ENCODE data around the gene SLC22A23. TPM values are rescaled to one million over a fixed set of nuclear protein-coding genes. Genes with fewer than 3 reads are reported as not detected.

The SLC22A23 gene
- total RNA-seq, 1 experiment from 2014 or later = 6.8 TPM

GRCh38 chr6:3466488-3467219, 9.8 kb upstream of the SLC22A23 start:
- no peak overlapping the region for H3T11ph ChIP-seq (ENCODE audit: low read length)
- H2BK12ac ChIP-seq (ENCODE audit: insufficient read length, low read depth, low read length) = no peak overlapping the region
- H3K23ac ChIP-seq (ENCODE audit: insufficient read length, low read depth, low read length) = no peak overlapping the region
- H2BK5ac ChIP-seq (ENCODE audit: insufficient read length, low read length) = no peak overlapping the region
- no peak overlapping the region for H2BK20ac ChIP-seq (ENCODE audit: low read depth, low read length, poor library complexity, severe bottlenecking)
- peaks cover 3 to 4% of the 10 kb centered on the region in 2 experiments; a peak in 3 of 5 replicates for H3K9me3 Mint-ChIP-seq
- H3K23me2 ChIP-seq (ENCODE audit: insufficient read length, low read depth, low read length, poor library complexity, severe bottlenecking) = peaks cover 2% of the 10 kb centered on the region
- no peak overlapping the region for H3K9ac ChIP-seq (ENCODE audit: extremely low read depth, insufficient read length, low read length)
- H3K4me2 ChIP-seq (ENCODE audit: insufficient read depth, insufficient read length, low read length) = no peak overlapping the region
- H3K27me3 Mint-ChIP-seq (ENCODE audit: low read depth) = no peaks in the 10 kb centered on the region; the same call in none of the 2 replicates
- H3K79me1 ChIP-seq (ENCODE audit: insufficient read depth, low read depth, low read length, poor library complexity, severe bottlenecking) = no peaks in the 10 kb centered on the region
- H4K5ac ChIP-seq (ENCODE audit: insufficient read length, low read depth, low read length) = no peak overlapping the region
- no CpG with 5 or more reads among the region's 6 CpGs for WGBS (ENCODE audit: extremely low coverage, insufficient read length, low lambda C conversion rate)
- H3K27ac ChIP-seq (ENCODE audit: insufficient read length, low read depth, low read length) = no peak overlapping the region
- H3K4me1 Mint-ChIP-seq = peaks cover 20% of the 10 kb centered on the region in 2 experiments
- H3K9me3 ChIP-seq (ENCODE audit: control insufficient read depth, low read depth, low read length) = no peaks in the 10 kb centered on the region
- no peaks in the 10 kb centered on the region for H4K20me1 ChIP-seq (ENCODE audit: control insufficient read depth, insufficient read depth, insufficient read length)
- H3K27ac Mint-ChIP-seq = peak overlapping the region in 2 of 3 experiments; percentile 41 to 46; a peak in 3 of 7 replicates
- no peaks in the 10 kb centered on the region for H3K27me3 ChIP-seq (ENCODE audit: insufficient read depth, low read length)
- no peak overlapping the region for H3K56ac ChIP-seq (ENCODE audit: insufficient read length, low read depth, low read length)
- no peak overlapping the region for H4K91ac ChIP-seq (ENCODE audit: insufficient read length, low read depth, low read length)
- TF ChIP-seq, protein P1, sequence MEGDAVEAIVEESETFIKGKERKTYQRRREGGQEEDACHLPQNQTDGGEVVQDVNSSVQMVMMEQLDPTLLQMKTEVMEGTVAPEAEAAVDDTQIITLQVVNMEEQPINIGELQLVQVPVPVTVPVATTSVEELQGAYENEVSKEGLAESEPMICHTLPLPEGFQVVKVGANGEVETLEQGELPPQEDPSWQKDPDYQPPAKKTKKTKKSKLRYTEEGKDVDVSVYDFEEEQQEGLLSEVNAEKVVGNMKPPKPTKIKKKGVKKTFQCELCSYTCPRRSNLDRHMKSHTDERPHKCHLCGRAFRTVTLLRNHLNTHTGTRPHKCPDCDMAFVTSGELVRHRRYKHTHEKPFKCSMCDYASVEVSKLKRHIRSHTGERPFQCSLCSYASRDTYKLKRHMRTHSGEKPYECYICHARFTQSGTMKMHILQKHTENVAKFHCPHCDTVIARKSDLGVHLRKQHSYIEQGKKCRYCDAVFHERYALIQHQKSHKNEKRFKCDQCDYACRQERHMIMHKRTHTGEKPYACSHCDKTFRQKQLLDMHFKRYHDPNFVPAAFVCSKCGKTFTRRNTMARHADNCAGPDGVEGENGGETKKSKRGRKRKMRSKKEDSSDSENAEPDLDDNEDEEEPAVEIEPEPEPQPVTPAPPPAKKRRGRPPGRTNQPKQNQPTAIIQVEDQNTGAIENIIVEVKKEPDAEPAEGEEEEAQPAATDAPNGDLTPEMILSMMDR (conservative IDR thresholded peaks at IDR 0.05) = no peak
- H3K79me2 ChIP-seq (ENCODE audit: insufficient read depth, low read length) = no peaks in the 10 kb centered on the region
- peaks cover 6% of the 10 kb centered on the region; the same call in 1 of the 2 replicates for H3K4me1 ChIP-seq (ENCODE audit: insufficient read depth, low read length)
- H3K14ac ChIP-seq (ENCODE audit: insufficient read depth, low read length) = no peak overlapping the region
- peaks cover 0 to 2% (median 0%) of the 10 kb centered on the region in 3 experiments; a peak in 1 of 7 replicates for H3K36me3 Mint-ChIP-seq (ENCODE audit: insufficient read depth in 1 of 3, low read depth in 3 of 3)
- H3K4ac ChIP-seq (ENCODE audit: low read depth, low read length) = no peak overlapping the region
- no peak overlapping the region for H2BK120ac ChIP-seq (ENCODE audit: low read depth, low read length, poor library complexity, severe bottlenecking)
- no peak overlapping the region for H4K8ac ChIP-seq (replicated peaks; ENCODE audit: insufficient read length, low read depth, low read length)
- H2AK5ac ChIP-seq (ENCODE audit: insufficient read length, low read length) = no peak overlapping the region
- no peak overlapping the region for H2AFZ ChIP-seq (ENCODE audit: low read length)
- DNase-seq = no peak
- no peak overlapping the region for H3K4me3 Mint-ChIP-seq
- H3K18ac ChIP-seq (ENCODE audit: insufficient read length, low read depth, low read length) = no peak overlapping the region
- H2BK15ac ChIP-seq (ENCODE audit: low read depth, low read length) = no peak overlapping the region
